ENCODE results near the gene PPP2R2B. TPM values are rescaled to one million over a fixed set of nuclear protein-coding genes. Genes with fewer than 3 reads are reported as not detected.

The PPP2R2B gene
- total RNA-seq, 1 donor = 5.4 TPM

- Histone ChIP-seq H3K4me3 (ENCODE audit: low read length) (no peak overlapping the region), H3K4me1 (ENCODE audit: insufficient read depth, low read length) (no peaks in the 10 kb centered on the region), H3K9me3 (ENCODE audit: low read depth, low read length) (no peaks in the 10 kb centered on the region)
Observed at GRCh38 chr5:146704949-146705665, 173.4 kb downstream of the PPP2R2B start.

DNA sequence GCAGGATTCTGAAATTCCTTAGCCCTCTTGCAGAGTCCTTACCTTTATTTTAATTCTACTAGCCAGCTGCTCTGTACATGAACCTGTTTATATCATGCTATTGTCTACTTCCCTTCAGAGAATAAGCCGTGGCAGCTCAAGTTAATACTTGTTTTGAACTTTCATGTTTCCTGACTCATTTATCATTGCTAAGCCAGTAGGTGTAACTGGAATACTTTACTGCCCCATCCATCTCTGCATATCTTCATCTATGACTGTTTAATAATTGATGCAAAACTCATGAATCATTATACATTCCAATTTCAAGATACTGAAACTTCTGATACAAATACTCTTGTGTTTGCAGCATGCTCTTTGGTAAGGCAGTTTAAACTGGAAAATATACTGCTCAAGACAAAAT is 174.7 kb downstream of the PPP2R2B start:
- H3K4me1 ChIP-seq (ENCODE audit: insufficient read depth, low read length) = no peaks in the 10 kb centered on the region
- no peaks in the 10 kb centered on the region for H3K9me3 ChIP-seq (ENCODE audit: low read depth, low read length)
- no peaks in the 10 kb centered on the region for H3K27me3 ChIP-seq (ENCODE audit: insufficient read depth, low read length)
- no peak overlapping the region for H3K4me3 ChIP-seq (ENCODE audit: low read length)

More at GRCh38 chr5:146704949-146705665, 173.4 kb downstream of the PPP2R2B start:
- no peaks in the 10 kb centered on the region for H3K27me3 ChIP-seq (ENCODE audit: insufficient read depth, low read length)

GRCh38 chr5:146703499-146703898 is 175.1 kb downstream of the PPP2R2B start:
- no peaks in the 10 kb centered on the region for H3K27me3 ChIP-seq (ENCODE audit: insufficient read depth, low read length)
- no peaks in the 10 kb centered on the region for H3K4me1 ChIP-seq (ENCODE audit: insufficient read depth, low read length)
- H3K4me3 ChIP-seq (ENCODE audit: low read length) = no peak overlapping the region
- H3K9me3 ChIP-seq (ENCODE audit: low read depth, low read length) = no peaks in the 10 kb centered on the region

GRCh38 chr5:146699664-146700418 is 178.7 kb downstream of the PPP2R2B start:
- H3K4me1 ChIP-seq (ENCODE audit: insufficient read depth, low read length) = no peaks in the 10 kb centered on the region
- no peaks in the 10 kb centered on the region for H3K9me3 ChIP-seq (ENCODE audit: low read depth, low read length)
- no peak overlapping the region for H3K4me3 ChIP-seq (ENCODE audit: low read length)
- H3K27me3 ChIP-seq (ENCODE audit: insufficient read depth, low read length) = no peaks in the 10 kb centered on the region

GRCh38 chr5:146699138-146699537 is 179.4 kb downstream of the PPP2R2B start:
- Histone ChIP-seq H3K4me1 (ENCODE audit: insufficient read depth, low read length) (no peaks in the 10 kb centered on the region), H3K9me3 (ENCODE audit: low read depth, low read length) (no peaks in the 10 kb centered on the region), H3K27me3 (ENCODE audit: insufficient read depth, low read length) (no peaks in the 10 kb centered on the region), H3K4me3 (ENCODE audit: low read length) (no peak overlapping the region)

DNA sequence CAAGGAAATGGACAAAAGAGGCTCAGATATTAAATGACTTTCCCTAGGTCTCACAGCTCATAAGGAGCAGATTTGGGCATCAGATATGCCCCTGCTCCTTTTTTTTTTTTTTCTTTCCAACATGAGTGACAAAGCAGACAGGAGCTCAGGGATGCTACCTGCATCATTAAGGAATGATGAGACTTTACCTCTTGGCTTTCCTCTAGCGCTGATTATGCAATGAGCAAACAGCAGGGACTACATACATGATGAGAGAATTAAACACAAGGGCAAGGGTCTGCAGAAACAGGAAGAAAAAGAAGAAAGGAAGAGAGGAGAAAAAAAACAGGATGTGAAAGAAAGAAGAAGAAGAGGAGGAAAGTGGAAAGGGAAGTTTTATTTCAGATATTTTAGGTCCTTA is 179.9 kb downstream of the PPP2R2B start:
- Histone ChIP-seq H3K9me3 (ENCODE audit: low read depth, low read length) (no peaks in the 10 kb centered on the region), H3K4me3 (ENCODE audit: low read length) (no peak overlapping the region), H3K4me1 (ENCODE audit: insufficient read depth, low read length) (no peaks in the 10 kb centered on the region), H3K27me3 (ENCODE audit: insufficient read depth, low read length) (no peaks in the 10 kb centered on the region)

- Histone ChIP-seq H3K9me3 (ENCODE audit: low read depth, low read length) (no peaks in the 10 kb centered on the region), H3K4me3 (ENCODE audit: low read length) (no peak overlapping the region), H3K27me3 (ENCODE audit: insufficient read depth, low read length) (no peaks in the 10 kb centered on the region), H3K4me1 (ENCODE audit: insufficient read depth, low read length) (no peaks in the 10 kb centered on the region)
Observed at GRCh38 chr5:146697211-146697610, 181.3 kb downstream of the PPP2R2B start.

DNA sequence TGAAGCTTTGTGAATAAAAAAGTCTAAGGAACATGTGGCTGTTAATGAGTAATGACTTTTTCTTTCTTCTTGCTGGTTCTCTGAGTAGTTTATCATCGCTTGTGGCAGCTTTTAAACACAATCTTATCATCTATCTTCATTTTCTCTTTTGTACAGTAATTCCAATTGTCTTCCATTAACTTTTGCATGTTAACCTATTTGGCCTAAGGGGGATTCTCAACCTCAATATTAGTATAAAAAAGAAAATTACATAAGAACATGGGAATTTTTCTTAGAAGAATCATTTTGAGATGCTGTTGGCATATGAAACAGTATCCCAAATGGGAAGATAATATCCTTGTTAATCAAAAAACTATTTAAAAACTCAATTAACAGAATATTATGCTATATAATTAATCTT is 182.9 kb downstream of the PPP2R2B start:
- H3K27me3 ChIP-seq (ENCODE audit: insufficient read depth, low read length) = no peaks in the 10 kb centered on the region
- H3K9me3 ChIP-seq (ENCODE audit: low read depth, low read length) = no peaks in the 10 kb centered on the region
- H3K4me3 ChIP-seq (ENCODE audit: low read length) = no peak overlapping the region
- no peaks in the 10 kb centered on the region for H3K4me1 ChIP-seq (ENCODE audit: insufficient read depth, low read length)

GRCh38 chr5:146690880-146691355 is 187.6 kb downstream of the PPP2R2B start:
- H3K4me1 ChIP-seq (ENCODE audit: insufficient read depth, low read length) = no peaks in the 10 kb centered on the region
- H3K4me3 ChIP-seq (ENCODE audit: low read length) = no peak overlapping the region
- H3K27me3 ChIP-seq (ENCODE audit: insufficient read depth, low read length) = no peaks in the 10 kb centered on the region
- no peaks in the 10 kb centered on the region for H3K9me3 ChIP-seq (ENCODE audit: low read depth, low read length)

GRCh38 chr5:146687630-146688029 is 190.9 kb downstream of the PPP2R2B start:
- H3K4me1 ChIP-seq (ENCODE audit: insufficient read depth, low read length) = no peaks in the 10 kb centered on the region
- H3K4me3 ChIP-seq (ENCODE audit: low read length) = no peak overlapping the region
- no peaks in the 10 kb centered on the region for H3K27me3 ChIP-seq (ENCODE audit: insufficient read depth, low read length)
- no peaks in the 10 kb centered on the region for H3K9me3 ChIP-seq (ENCODE audit: low read depth, low read length)

DNA sequence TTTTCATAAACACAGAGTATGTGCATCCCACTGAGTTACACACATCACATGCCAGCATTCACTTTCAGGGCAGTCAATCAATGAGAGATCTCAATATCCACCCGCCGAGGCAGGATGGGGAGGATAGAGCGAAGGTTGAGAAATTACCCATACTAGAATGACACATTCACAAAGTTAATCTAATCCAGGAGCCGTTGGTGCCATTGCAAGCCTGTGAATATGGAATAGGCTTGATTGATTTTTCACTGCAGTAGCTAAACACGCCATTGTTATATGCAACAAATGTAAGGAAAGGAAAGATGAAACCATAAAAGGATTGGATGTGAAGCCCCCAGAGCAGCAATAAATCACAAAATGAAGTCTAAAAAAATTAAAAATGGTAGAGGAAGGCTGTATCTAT is 194.7 kb downstream of the PPP2R2B start:
- H3K27me3 ChIP-seq (ENCODE audit: insufficient read depth, low read length) = no peaks in the 10 kb centered on the region
- H3K4me1 ChIP-seq (ENCODE audit: insufficient read depth, low read length) = no peaks in the 10 kb centered on the region
- no peak overlapping the region for H3K4me3 ChIP-seq (ENCODE audit: low read length)

DNA sequence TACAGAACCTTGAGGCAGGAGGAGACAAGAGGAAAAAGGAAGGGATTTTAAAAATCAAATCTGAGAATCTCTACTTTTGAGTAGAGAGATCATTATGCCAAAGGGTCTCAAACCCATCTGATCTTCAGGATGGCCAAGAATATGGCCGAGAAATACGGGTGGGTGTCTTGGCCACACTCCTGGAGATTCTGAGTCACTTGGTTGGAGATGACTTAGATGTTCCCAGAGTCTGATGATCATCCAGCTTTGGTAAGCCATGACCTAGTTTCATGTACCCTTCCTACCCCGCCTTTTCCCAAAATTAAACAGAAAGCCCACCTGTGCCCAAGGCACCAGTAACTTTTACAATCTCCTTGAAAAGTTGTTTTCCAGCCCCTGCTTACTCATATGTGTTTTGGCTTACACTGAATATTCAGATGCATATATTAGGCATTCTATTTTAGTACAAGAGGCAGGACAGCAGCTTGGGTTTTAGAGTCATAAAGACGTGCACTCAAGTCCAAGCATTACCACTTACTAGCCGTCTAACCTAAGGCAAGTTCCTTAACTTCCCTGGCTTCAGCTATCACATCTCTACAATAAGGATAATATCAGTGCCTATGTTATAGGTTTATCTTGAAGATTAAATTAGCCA is 195.5 kb downstream of the PPP2R2B start:
- H3K4me1 ChIP-seq (ENCODE audit: insufficient read depth, low read length) = no peaks in the 10 kb centered on the region
- H3K4me3 ChIP-seq (ENCODE audit: low read length) = no peak overlapping the region
- no peaks in the 10 kb centered on the region for H3K9me3 ChIP-seq (ENCODE audit: low read depth, low read length)
- H3K27me3 ChIP-seq (ENCODE audit: insufficient read depth, low read length) = no peaks in the 10 kb centered on the region

More for the DNA sequence above, 194.7 kb downstream of the PPP2R2B start:
- H3K9me3 ChIP-seq (ENCODE audit: low read depth, low read length) = no peaks in the 10 kb centered on the region

GRCh38 chr5:146681585-146682105 is 196.9 kb downstream of the PPP2R2B start:
- H3K4me1 ChIP-seq (ENCODE audit: insufficient read depth, low read length) = no peaks in the 10 kb centered on the region
- H3K4me3 ChIP-seq (ENCODE audit: low read length) = no peak overlapping the region
- H3K27me3 ChIP-seq (ENCODE audit: insufficient read depth, low read length) = no peaks in the 10 kb centered on the region
- no peaks in the 10 kb centered on the region for H3K9me3 ChIP-seq (ENCODE audit: low read depth, low read length)

DNA sequence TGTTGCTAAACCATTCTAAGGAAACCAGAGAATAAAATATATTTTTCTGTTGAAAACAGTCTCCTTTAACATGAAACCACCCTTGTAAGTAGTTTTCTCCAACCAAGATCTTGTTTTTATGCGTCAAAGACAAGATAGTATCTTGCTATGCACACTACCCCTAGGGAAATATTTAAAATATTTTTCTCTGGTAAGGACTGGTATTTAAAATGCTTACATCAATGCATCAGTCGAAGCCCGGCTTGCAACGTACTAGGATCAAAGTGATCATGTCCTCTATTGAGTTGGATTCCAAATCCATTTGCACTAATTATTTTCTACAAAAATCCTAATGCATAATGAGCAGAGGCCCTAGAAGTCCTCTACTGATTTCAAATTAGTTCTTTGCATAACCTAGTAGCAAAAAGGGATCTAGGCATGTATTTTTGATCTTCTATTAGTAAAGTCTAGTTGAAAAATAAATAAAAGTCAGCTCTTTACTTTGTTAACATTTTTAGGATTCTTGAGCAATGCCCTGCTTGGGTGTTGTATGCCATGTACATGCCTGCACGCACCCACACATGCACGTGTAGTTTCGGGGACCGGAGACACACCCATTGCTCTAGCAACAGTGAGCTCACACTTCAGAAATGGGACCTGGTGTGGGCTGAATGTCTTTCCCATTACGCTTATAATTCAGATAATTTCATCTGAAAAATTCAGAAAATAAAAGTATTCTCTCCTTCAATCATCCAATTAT is 197.5 kb downstream of the PPP2R2B start:
- H3K4me3 ChIP-seq (ENCODE audit: low read length) = no peak overlapping the region
- no peaks in the 10 kb centered on the region for H3K27me3 ChIP-seq (ENCODE audit: insufficient read depth, low read length)
- no peaks in the 10 kb centered on the region for H3K4me1 ChIP-seq (ENCODE audit: insufficient read depth, low read length)
- H3K9me3 ChIP-seq (ENCODE audit: low read depth, low read length) = no peaks in the 10 kb centered on the region
